ENCODE measurements around the gene KIRREL1. TPM values are rescaled to one million over a fixed set of nuclear protein-coding genes. Genes with fewer than 3 reads are reported as not detected.

The KIRREL1 gene
- total RNA-seq, 1 experiment from 2014 or later, result 211 TPM

- ChIA-PET POLR2A (ENCODE audit: low non-redundant PET) (no interaction called here), CTCF (no interaction called here)
- no TSS peak for BruUV-seq (replicated peaks)
- H3K27me3 ChIP-seq (replicated peaks; ENCODE audit: insufficient read depth, low read depth, low read length, poor library complexity), result no peaks in the 10 kb centered on the region
- H3K36me3 ChIP-seq (ENCODE audit: insufficient read depth, low read length, poor library complexity, severe bottlenecking), result peaks cover 18% of the 10 kb centered on the region
- no peak overlapping the region for H3K4me3 ChIP-seq (ENCODE audit: low read depth, low read length, poor library complexity, severe bottlenecking)
- TF ChIP-seq CTCF (conservative IDR thresholded peaks at IDR 0.05; ENCODE audit: low read depth, low read length), result no peak
- no peak for TF ChIP-seq EZH2 (IDR thresholded peaks at IDR 0.05; ENCODE audit: borderline replicate concordance, low read depth, low read length, poor library complexity, severe bottlenecking)
- H3K27ac ChIP-seq (ENCODE audit: low read depth, low read length, poor library complexity, severe bottlenecking), result no peak overlapping the region
- DNase-seq (ENCODE audit: low spot score), result no peak
- no peaks in the 10 kb centered on the region for H3K9me3 ChIP-seq (ENCODE audit: low read depth, low read length, poor library complexity, severe bottlenecking)
- intact Hi-C loops (cut with micrococcal nuclease; ENCODE audit: unreplicated experiment), result no loop called here
- H3K4me1 ChIP-seq (ENCODE audit: insufficient read depth, low read length, poor library complexity, severe bottlenecking), result peaks cover 71% of the 10 kb centered on the region
Measured at GRCh38 chr1:158055854-158056253, 62.4 kb downstream of the KIRREL1 start.

GRCh38 chr1:158056498-158056897, 63.1 kb downstream of the KIRREL1 start:
- H3K36me3 ChIP-seq (ENCODE audit: insufficient read depth, low read length, poor library complexity, severe bottlenecking), result peaks cover 12% of the 10 kb centered on the region
- intact Hi-C loops (cut with micrococcal nuclease; ENCODE audit: unreplicated experiment), result no loop called here
- H3K4me3 ChIP-seq (ENCODE audit: low read depth, low read length, poor library complexity, severe bottlenecking), result no peak overlapping the region
- DNase-seq (ENCODE audit: low spot score), result no peak
- H3K27ac ChIP-seq (ENCODE audit: low read depth, low read length, poor library complexity, severe bottlenecking), result no peak overlapping the region
- ChIA-PET POLR2A (ENCODE audit: low non-redundant PET) (no interaction called here), CTCF (no interaction called here)
- BruUV-seq (replicated peaks), result no TSS peak
- TF ChIP-seq CTCF (conservative IDR thresholded peaks at IDR 0.05; ENCODE audit: low read depth, low read length), result no peak
- TF ChIP-seq EZH2 (IDR thresholded peaks at IDR 0.05; ENCODE audit: borderline replicate concordance, low read depth, low read length, poor library complexity, severe bottlenecking), result no peak
- no peaks in the 10 kb centered on the region for H3K27me3 ChIP-seq (replicated peaks; ENCODE audit: insufficient read depth, low read depth, low read length, poor library complexity)
- no peaks in the 10 kb centered on the region for H3K9me3 ChIP-seq (ENCODE audit: low read depth, low read length, poor library complexity, severe bottlenecking)
- peaks cover 73% of the 10 kb centered on the region for H3K4me1 ChIP-seq (ENCODE audit: insufficient read depth, low read length, poor library complexity, severe bottlenecking)

- Histone ChIP-seq H3K27ac (ENCODE audit: low read depth, low read length, poor library complexity, severe bottlenecking) (peak overlapping the region; percentile 13), H3K4me3 (ENCODE audit: low read depth, low read length, poor library complexity, severe bottlenecking) (no peak overlapping the region), H3K27me3 (replicated peaks; ENCODE audit: insufficient read depth, low read depth, low read length, poor library complexity) (no peaks in the 10 kb centered on the region), H3K9me3 (ENCODE audit: low read depth, low read length, poor library complexity, severe bottlenecking) (no peaks in the 10 kb centered on the region), H3K36me3 (ENCODE audit: insufficient read depth, low read length, poor library complexity, severe bottlenecking) (peaks cover 13% of the 10 kb centered on the region), H3K4me1 (ENCODE audit: insufficient read depth, low read length, poor library complexity, severe bottlenecking) (peaks cover 64% of the 10 kb centered on the region)
- DNase-seq (ENCODE audit: low spot score), result peak; percentile 33
- CTCF ChIA-PET, result no interaction called here
- TF ChIP-seq CTCF (conservative IDR thresholded peaks at IDR 0.05; ENCODE audit: low read depth, low read length) (no peak), EZH2 (IDR thresholded peaks at IDR 0.05; ENCODE audit: borderline replicate concordance, low read depth, low read length, poor library complexity, severe bottlenecking) (no peak)
- BruUV-seq (replicated peaks), result no TSS peak
- POLR2A ChIA-PET (ENCODE audit: low non-redundant PET), result no interaction called here
- intact Hi-C loops (cut with micrococcal nuclease; ENCODE audit: unreplicated experiment), result no loop called here
Measured at GRCh38 chr1:158058237-158058985, 65.0 kb downstream of the KIRREL1 start.
